Measurements from ENCODE around the gene UBAC2.

Gene UBAC2

GRCh38 chr13:99311137-99311536 lies 110.5 kb downstream of the UBAC2 start:
- H3K4me3 ChIP-seq = no peak overlapping the region
- no peak for TF ChIP-seq CTCF (IDR thresholded peaks at IDR 0.05)
- DNase-seq (ENCODE audit: low spot score) = no peak
- peak overlapping the region; percentile 30 to 65 for H3K27ac ChIP-seq

- H3K4me3 ChIP-seq = no peak overlapping the region
- TF ChIP-seq CTCF (IDR thresholded peaks at IDR 0.05) = no peak
- peak overlapping the region; percentile 30 to 65 for H3K27ac ChIP-seq
- no peak for DNase-seq (ENCODE audit: low spot score)
Observed at GRCh38 chr13:99311748-99312492, 111.3 kb downstream of the UBAC2 start.

- Histone ChIP-seq H3K4me3 (no peak overlapping the region), H3K27ac (peak overlapping the region; percentile 30 to 65)
- no peak for TF ChIP-seq CTCF (IDR thresholded peaks at IDR 0.05)
- peak; percentile 79 for DNase-seq (ENCODE audit: low spot score)
Observed at GRCh38 chr13:99312493-99312883, 111.8 kb downstream of the UBAC2 start.

GRCh38 chr13:99313501-99313900 lies 112.8 kb downstream of the UBAC2 start:
- DNase-seq (ENCODE audit: low spot score) = no peak
- no peak overlapping the region for H3K4me3 ChIP-seq
- no peak for TF ChIP-seq CTCF (IDR thresholded peaks at IDR 0.05)
- H3K27ac ChIP-seq = peak overlapping the region in 1 of 2 donors; percentile 18

GRCh38 chr13:99313941-99314340 lies 113.3 kb downstream of the UBAC2 start:
- peak overlapping the region in 1 of 2 donors; percentile 18 for H3K27ac ChIP-seq
- H3K4me3 ChIP-seq = no peak overlapping the region
- DNase-seq (ENCODE audit: low spot score) = no peak
- no peak for TF ChIP-seq CTCF (IDR thresholded peaks at IDR 0.05)

GRCh38 chr13:99314640-99315176 lies 114.1 kb downstream of the UBAC2 start:
- H3K4me3 ChIP-seq = no peak overlapping the region
- no peak overlapping the region for H3K27ac ChIP-seq

More at GRCh38 chr13:99314640-99315176, 114.1 kb downstream of the UBAC2 start:
- no peak for DNase-seq (ENCODE audit: low spot score)
- TF ChIP-seq CTCF (IDR thresholded peaks at IDR 0.05) = no peak

Data from coronary artery (tissue), 2 donors.